Smooth muscle cell (in vitro differentiated cells): ENCODE results near the gene NOP9. TPM values are rescaled to one million over a fixed set of nuclear protein-coding genes. Genes with fewer than 3 reads are reported as not detected.
A peak's percentile ranks its signal among the peaks of the same experiment; 100 is the strongest.

Source experiments
- DNase-seq: peaks from one replicate; lab custom pipeline; 2025; ENCODE audit not compliant: unreplicated experiment; lab: John Stamatoyannopoulos, UW
- H2AFZ ChIP-seq: fragments of 200-600 bp; sonication (generic); 2 replicates; pipeline ENCODE4 v1.6.0; 2016; ENCODE audit warnings: antibody characterized with exemption, low read depth, mild to moderate bottlenecking
- H3F3A ChIP-seq: fragments of 200-600 bp; sonication (generic); 2 replicates; pipeline ENCODE4 v1.6.0; 2017; ENCODE audit warnings: antibody characterized with exemption, low read depth
- H3K27ac ChIP-seq: fragments of 200-600 bp; sonication (generic); 2 replicates; pipeline ENCODE4 v1.5.1; 2016; ENCODE audit warnings: low read depth, mild to moderate bottlenecking
- H3K27me3 ChIP-seq: fragments of 200-600 bp; sonication (generic); 2 replicates; pipeline ENCODE4 v1.6.1; 2016; ENCODE audit warnings: low read depth, mild to moderate bottlenecking
- H3K36me3 ChIP-seq: fragments of 200-600 bp; sonication (generic); 2 replicates; pipeline ENCODE4 v1.5.1; 2016; ENCODE audit warnings: low read depth
- H3K4me1 ChIP-seq: fragments of 200-600 bp; sonication (generic); 2 replicates; pipeline ENCODE4 v1.5.1; 2016; ENCODE audit warnings: low read depth
- H3K4me2 ChIP-seq: fragments of 200-600 bp; sonication (generic); 2 replicates; pipeline ENCODE4 v1.6.0; 2016; ENCODE audit warnings: mild to moderate bottlenecking
- H3K4me3 ChIP-seq: fragments of 200-600 bp; sonication (generic); 2 replicates; pipeline ENCODE4 v1.5.1; 2016; ENCODE audit warnings: mild to moderate bottlenecking
- H3K79me2 ChIP-seq: fragments of 200-600 bp; sonication (generic); 2 replicates; pipeline ENCODE4 v1.6.0; 2016; ENCODE audit warnings: low read depth, mild to moderate bottlenecking
- H3K9ac ChIP-seq: fragments of 200-600 bp; sonication (generic); 2 replicates; pipeline ENCODE4 v1.6.0; 2016; ENCODE audit warnings: low read depth
- H3K9me3 ChIP-seq: fragments of 200-600 bp; sonication (generic); replicated peaks from 2 replicates; pipeline ENCODE4 v1.5.1; 2016; ENCODE audit warnings: low read depth
- H4K20me1 ChIP-seq: fragments of 200-600 bp; sonication (generic); 2 replicates; pipeline ENCODE4 v1.6.0; 2016; ENCODE audit warnings: low read depth
- WGBS: methylation state at CpG from one replicate; pipeline ENCODE4 v1.1.7; 2016; ENCODE audit warnings: low lambda C conversion rate; 5-methylcytosine and 5-hydroxymethylcytosine counted together
- polyA plus RNA-seq: library from polyadenylated mRNA; unstranded; fragments of >200 nt; fragmentation: Nextera tagmentation; extraction: Ambion mirVana; gene quantifications from 2 replicates; pipeline ENCODE4 v1.2.1, GENCODE V29; 2016
- total RNA-seq: library from RNA; depleted of rRNA; stranded (reverse); fragments of >200 nt; gene quantifications from 2 replicates; pipeline ENCODE4 v1.2.3, GENCODE V29; 2014
- TF ChIP-seq, protein P1 (sequence below): fragments of 200-600 bp; sonication (generic); IDR thresholded peaks from 2 replicates; pipeline ENCODE4 v1.5.1; 2017; ENCODE audit warnings: borderline replicate concordance, mild to moderate bottlenecking, antibody characterized with exemption; ENCODE audit not compliant: insufficient read depth, poor library complexity, severe bottlenecking

The NOP9 gene
- total and polyA plus RNA-seq, 2 experiments from 2014 or later = 3.3 to 9.3 TPM

- no peak overlapping the region for H2AFZ ChIP-seq
- TF ChIP-seq, protein P1, sequence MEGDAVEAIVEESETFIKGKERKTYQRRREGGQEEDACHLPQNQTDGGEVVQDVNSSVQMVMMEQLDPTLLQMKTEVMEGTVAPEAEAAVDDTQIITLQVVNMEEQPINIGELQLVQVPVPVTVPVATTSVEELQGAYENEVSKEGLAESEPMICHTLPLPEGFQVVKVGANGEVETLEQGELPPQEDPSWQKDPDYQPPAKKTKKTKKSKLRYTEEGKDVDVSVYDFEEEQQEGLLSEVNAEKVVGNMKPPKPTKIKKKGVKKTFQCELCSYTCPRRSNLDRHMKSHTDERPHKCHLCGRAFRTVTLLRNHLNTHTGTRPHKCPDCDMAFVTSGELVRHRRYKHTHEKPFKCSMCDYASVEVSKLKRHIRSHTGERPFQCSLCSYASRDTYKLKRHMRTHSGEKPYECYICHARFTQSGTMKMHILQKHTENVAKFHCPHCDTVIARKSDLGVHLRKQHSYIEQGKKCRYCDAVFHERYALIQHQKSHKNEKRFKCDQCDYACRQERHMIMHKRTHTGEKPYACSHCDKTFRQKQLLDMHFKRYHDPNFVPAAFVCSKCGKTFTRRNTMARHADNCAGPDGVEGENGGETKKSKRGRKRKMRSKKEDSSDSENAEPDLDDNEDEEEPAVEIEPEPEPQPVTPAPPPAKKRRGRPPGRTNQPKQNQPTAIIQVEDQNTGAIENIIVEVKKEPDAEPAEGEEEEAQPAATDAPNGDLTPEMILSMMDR = no peak
- H3K79me2 ChIP-seq = no peaks in the 10 kb centered on the region
- no peaks in the 10 kb centered on the region for H3K9me3 ChIP-seq
- no peak overlapping the region for H3K27ac ChIP-seq
- H3K4me1 ChIP-seq = no peaks in the 10 kb centered on the region
- H3K27me3 ChIP-seq = no peaks in the 10 kb centered on the region
- no peaks in the 10 kb centered on the region for H3F3A ChIP-seq
- H3K36me3 ChIP-seq = no peaks in the 10 kb centered on the region
- no peak overlapping the region for H3K4me3 ChIP-seq
- DNase-seq = no peak
- 90% methylated on average over 3 of the region's 3 CpGs for WGBS
- no peaks in the 10 kb centered on the region for H4K20me1 ChIP-seq
- H3K4me2 ChIP-seq = no peak overlapping the region
- H3K9ac ChIP-seq = no peak overlapping the region
Observed at GRCh38 chr14:24282736-24283135, 16.9 kb upstream of the NOP9 start.

DNA sequence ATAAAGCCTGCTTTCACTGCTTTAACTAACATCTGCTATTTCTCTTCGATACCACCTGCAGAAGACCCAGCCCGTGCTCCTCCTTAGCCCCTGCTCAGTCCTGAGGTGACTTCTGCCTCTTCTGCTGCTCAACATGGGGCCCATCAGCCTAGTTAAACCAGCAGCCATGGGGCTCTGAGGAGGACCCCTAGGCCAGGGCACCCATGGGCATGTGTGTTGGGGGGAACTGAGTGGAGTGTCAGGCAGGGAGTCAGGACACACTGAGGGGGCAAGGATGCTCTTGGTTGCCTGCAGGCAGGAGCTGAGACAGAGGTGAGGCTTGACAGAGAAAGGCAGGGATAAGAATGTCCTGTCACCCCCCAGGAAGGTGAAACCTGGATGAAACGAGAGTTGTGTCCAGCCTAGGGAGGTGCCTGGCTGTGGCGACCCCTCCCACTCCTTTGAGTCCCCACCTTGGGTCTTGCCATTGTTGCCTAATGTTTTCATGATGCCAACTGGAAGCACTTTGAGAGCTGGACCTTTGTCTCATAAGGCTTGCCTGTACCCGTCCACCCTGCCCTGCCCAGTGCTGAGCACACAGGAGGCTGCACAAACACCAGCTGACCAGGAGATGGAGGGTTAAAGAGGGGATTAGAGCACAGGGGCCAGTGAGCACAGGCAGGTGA, 15.7 kb upstream of the NOP9 start:
- Histone ChIP-seq H4K20me1 (no peaks in the 10 kb centered on the region), H3K36me3 (no peaks in the 10 kb centered on the region), H2AFZ (no peak overlapping the region), H3K4me1 (no peaks in the 10 kb centered on the region), H3K9ac (no peak overlapping the region), H3K9me3 (no peaks in the 10 kb centered on the region), H3K4me2 (no peak overlapping the region), H3K79me2 (no peaks in the 10 kb centered on the region), H3K27me3 (no peaks in the 10 kb centered on the region), H3K27ac (no peak overlapping the region), H3F3A (no peaks in the 10 kb centered on the region), H3K4me3 (no peak overlapping the region)
- 95% methylated on average over 5 of the region's 5 CpGs for WGBS
- DNase-seq = no peak
- TF ChIP-seq, protein P1 = no peak

GRCh38 chr14:24284501-24285035, 15.1 kb upstream of the NOP9 start:
- WGBS = 94% methylated on average over 9 of the region's 11 CpGs

More at GRCh38 chr14:24284501-24285035, 15.1 kb upstream of the NOP9 start:
- H3K27ac ChIP-seq = peak overlapping the region; percentile 22
- H3K36me3 ChIP-seq = no peaks in the 10 kb centered on the region
- H3K4me2 ChIP-seq = no peak overlapping the region
- no peak for DNase-seq
- H3F3A ChIP-seq = no peaks in the 10 kb centered on the region
- no peaks in the 10 kb centered on the region for H3K9me3 ChIP-seq
- no peaks in the 10 kb centered on the region for H3K4me1 ChIP-seq
- no peaks in the 10 kb centered on the region for H3K27me3 ChIP-seq
- H3K4me3 ChIP-seq = no peak overlapping the region
- no peak overlapping the region for H3K9ac ChIP-seq
- TF ChIP-seq, protein P1 = no peak
- no peak overlapping the region for H2AFZ ChIP-seq
- no peaks in the 10 kb centered on the region for H3K79me2 ChIP-seq
- no peaks in the 10 kb centered on the region for H4K20me1 ChIP-seq
